Fibroblast of skin of scalp (primary cell): Measurements from ENCODE around the gene PIGB. TPM values are rescaled to one million over a fixed set of nuclear protein-coding genes. Genes with fewer than 3 reads are reported as not detected.
A peak's percentile ranks its signal among the peaks of the same experiment; 100 is the strongest.
"Not testable (repeated sequence)": the region's sequence is repeated elsewhere in the genome, so short reads cannot be mapped to it uniquely, and the experiment has no call there.

Source experiments
- DNase-seq: peaks from one replicate; pipeline ENCODE4 v3.0.0-alpha.2; 2013
- polyA plus RNA-seq, 2 experiments: library from polyadenylated mRNA; unstranded; fragments of 120-200 nt; gene quantifications; one replicate each; pipeline ENCODE4 v1.2.1, GENCODE V29; 2013; ENCODE audit not compliant: insufficient read length in 2 of 2

PIGB gene
- 11.9 TPM for polyA plus RNA-seq (2013, experiment 1 of 2; ENCODE audit: insufficient read length)
- 12.0 TPM for polyA plus RNA-seq (2013, experiment 2 of 2; ENCODE audit: insufficient read length)

- DNase-seq, result peak; percentile 91
Observed at GRCh38 chr15:55318588-55319494, at the start of gene PIGB, which contains the start of gene PIGBOS1. PIGB (plus strand) TSS chr15:55319222; CDS start chr15:55319251, 29 bp downstream. PIGBOS1 (minus strand) TSS chr15:55319123; CDS start chr15:55317792, 1,331 bp downstream.

DNA sequence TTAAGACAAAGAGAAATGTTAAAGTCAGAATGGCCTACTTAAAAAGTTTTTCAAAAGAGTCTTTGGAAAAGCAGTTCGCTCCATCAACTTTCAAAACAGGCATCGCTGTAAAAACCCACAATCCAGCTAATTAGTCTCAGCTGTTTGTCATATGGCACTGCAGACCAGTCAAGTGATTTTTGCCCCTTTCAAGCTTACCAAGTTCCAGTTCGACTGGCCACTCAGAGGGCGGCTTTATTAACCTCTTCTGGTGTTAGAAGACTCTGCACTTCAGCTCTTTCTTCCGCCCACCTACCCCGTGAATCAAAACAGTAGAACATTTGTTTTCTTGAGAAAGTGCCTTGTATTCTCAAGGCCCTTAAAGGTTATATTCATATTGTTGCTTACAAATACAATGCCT lies 48.7 kb upstream of the PIGB start:
- no peak for DNase-seq

GRCh38 chr15:55276324-55276723 lies 42.7 kb upstream of the PIGB start:
- no peak for DNase-seq

GRCh38 chr15:55277116-55277564 lies 41.9 kb upstream of the PIGB start:
- no peak for DNase-seq

GRCh38 chr15:55277715-55278114 lies 41.3 kb upstream of the PIGB start:
- DNase-seq, result no peak

DNA sequence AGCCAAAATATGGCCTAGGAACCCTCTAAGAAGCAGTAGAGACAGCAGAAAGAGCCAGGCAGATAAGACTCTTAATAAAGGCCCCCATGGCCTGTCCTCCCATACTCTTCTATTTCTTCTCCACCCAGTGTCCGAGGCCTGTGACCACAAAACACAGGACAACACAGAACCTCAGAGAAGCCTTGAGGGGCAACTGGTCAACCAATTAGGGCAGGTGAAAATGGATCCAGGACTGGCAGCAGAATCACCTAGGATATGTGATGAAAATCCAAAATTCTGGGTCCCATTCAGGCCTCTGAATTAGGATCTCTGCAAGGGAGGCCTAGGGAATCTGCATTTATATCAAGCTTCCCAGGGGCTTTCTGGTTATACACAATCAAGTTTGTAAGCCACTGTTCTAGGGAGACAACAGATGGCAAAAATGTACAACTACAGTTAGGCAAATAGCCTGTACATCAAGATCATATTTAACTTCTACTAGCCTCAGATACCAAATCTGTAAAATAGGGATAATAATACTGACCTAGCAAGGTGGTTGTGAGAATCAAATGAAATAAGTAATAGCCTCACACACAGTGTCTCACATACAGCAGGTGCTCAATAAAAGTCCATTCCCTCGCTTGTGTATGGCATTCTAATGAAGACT lies 39.8 kb upstream of the PIGB start:
- DNase-seq, result no peak

GRCh38 chr15:55279746-55280351 lies 39.2 kb upstream of the PIGB start:
- peak; percentile 53 for DNase-seq

DNA sequence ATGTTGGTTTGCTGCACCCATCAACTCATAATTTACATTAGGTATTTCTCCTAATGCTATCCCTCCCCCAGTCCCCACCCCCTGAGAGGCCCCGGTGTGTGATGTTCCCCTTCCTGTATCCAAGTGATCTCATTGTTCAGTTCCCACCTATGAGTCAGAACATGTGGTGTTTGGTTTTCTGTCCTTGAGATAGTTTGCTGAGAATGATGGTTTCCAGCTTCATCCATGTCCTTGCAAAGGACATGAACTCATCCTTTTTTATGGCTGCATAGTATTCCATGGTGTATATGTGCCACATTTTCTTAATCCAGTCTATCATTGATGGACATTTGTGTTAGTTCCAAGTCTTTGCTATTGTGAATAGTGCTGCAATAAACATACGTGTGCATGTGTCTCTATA lies 38.4 kb upstream of the PIGB start:
- DNase-seq, result not testable (repeated sequence)

DNA sequence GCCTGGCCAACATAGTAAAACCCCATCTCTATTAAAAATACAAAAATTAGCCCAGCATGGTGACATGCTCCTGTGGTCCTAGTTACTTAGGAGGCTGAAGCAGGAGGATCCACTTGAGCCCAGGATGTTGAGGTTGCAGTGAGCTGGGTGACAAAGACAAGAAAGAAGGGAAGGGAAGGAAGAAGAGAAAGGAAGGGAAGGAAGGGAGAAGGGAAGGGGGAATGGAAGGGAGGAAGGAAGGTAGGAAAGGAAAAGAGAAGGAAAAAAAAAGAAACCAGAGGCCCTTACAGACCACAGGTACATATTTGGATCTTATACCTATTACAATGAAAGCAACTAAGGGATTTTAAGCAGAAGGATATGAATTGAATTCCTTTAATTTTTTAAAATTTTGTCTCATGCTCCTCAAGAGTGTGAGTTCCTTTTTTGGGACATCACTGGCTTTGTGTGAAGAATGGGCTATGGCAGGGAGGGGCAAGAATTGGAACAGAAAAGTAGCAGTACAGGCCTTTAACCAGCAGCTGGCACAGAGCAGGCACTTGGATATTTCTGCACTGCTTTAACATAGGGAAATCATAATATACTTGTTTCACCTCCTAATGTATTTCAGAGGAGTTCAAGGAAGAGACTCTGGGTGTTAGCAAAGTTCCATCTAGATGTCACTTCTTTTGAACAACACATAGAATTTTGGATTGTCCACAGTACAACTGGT lies 37.3 kb upstream of the PIGB start:
- no peak for DNase-seq

- DNase-seq, result peak; percentile 50
Observed at GRCh38 chr15:55282284-55282833, 36.7 kb upstream of the PIGB start.

GRCh38 chr15:55283379-55284147 lies 35.5 kb upstream of the PIGB start:
- no peak for DNase-seq

- DNase-seq, result no peak
Observed at GRCh38 chr15:55284426-55284825, 34.6 kb upstream of the PIGB start.

- not testable (repeated sequence) for DNase-seq
Observed at GRCh38 chr15:55286442-55287189, 32.4 kb upstream of the PIGB start.

DNA sequence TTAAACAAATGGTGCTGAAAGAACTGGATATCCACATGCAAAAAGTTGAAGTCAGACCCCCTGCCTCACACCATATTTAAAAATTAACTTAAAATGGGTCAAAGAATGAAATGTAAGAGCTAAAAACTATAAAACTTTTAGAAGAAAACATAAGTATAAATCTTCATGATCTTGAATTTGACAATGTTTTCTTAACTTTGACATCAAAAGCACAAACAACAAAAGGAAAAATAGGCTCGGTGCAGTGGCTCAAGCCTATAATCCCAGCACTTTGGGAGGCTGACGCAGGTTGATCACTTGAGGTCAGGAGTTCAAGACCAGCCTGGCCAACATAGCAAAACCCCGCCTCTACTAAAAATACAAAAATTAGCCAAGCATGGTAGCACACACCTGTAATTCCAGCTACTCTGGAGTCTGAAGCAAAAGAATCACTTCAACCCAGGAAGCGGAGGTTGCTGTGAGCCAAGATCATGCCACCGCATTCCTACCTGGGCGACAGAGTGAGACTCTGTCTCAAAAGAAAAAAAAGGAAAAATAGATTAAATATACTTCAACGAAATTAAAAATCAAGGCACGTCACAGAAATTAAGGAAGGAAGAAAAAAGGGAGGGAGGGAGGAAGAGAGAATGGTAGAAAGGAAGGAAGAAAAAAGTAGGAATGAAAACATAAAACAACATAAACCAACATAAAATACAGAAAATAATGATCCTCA lies 30.9 kb upstream of the PIGB start:
- no peak for DNase-seq

GRCh38 chr15:55289011-55289745 lies 29.8 kb upstream of the PIGB start:
- peak; percentile 26 for DNase-seq

DNA sequence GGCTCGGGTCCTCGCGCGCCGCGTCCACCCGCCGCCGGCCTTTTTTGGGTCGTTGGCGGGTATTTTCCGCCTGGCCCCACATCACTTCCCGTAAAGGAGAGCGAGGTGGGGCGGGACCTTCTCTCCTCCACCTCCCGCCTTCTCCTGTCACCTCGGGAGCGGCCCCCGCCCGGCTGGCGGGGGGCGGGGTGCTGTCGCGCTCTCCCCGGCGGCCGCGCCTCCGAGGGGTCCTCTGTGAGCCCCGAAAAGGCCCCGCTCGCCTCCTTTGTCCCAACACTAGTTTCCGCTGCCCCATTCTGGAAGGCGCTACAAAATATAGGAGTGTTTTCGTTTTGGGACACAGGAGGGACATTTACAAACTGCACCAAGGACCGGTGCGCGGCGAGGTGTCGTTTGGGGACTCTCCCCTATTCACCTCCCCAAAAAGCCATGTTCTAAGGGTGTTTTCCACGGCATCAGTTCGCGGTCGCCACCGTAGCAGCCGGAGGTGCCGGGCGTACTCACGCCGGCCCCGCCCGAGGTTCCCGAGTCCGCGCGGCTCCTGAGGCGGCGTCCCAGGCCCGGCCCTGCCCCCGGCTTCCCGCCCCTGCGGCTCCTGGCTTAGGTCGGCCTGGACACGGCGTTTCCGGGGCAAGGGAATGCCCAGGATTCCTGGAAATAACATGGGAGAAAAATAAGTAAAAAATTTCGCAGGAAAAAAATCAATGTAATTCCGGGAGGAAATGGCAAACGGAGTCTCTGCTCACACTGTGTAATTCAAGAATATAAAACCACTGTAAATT lies 29.1 kb upstream of the PIGB start, which contains the start of gene RAB27A:
RAB27A (minus strand) TSS at position 68 of the 782 bp plus-strand sequence. CDS start 54,879 bp downstream, outside the sequence.
- DNase-seq, result peak; percentile 64

GRCh38 chr15:55290528-55291057 lies 28.4 kb upstream of the PIGB start:
- peak; percentile 81 for DNase-seq

DNA sequence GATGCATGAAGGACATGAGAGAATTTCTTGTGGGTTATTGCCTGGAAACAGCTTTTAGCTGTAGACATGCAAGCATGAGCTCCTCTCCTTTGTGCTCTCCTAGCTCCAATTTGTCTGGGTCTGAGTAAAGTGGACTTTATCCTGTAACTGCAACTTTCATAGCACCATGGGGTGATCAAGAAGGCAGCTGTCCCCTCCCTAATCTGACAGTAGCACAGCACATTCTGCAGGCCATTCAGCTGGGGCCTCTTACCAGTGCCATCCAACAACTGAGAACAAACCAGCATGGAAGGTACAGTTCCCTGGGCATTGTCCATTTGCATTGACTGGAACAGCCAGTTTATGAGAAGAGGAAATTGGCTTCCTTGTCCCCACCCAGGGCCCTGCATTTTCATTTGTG lies 21.7 kb upstream of the PIGB start:
- DNase-seq, result no peak
